ENCODE data around the gene CLPTM1. TPM values are rescaled to one million over a fixed set of nuclear protein-coding genes. Genes with fewer than 3 reads are reported as not detected.

Gene CLPTM1
- polyA plus RNA-seq, 1 donor (not counting 4 experiments of a cell fraction or from before 2014, with no cell fraction given), result 44.6 TPM

DNA sequence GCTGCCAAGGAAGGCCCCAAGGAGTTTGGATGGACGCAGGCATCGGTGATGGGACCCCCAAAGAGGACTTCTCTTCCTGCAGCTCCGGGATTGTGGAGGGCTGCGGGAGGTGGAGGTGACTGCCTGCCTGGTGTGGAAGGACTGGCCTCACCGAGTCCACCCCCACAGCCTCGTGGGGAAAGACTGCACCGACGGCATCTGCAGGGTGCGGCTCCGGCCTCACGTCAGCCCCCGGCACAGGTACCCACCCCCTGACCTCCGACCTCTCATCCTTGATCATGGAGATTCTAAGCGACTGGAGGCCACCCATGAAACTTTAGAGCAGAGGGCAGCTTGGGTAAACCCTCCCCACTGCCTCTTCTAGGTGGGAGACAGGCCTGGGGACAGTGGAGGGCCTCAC lies 66.8 kb downstream of the CLPTM1 start:
- Histone ChIP-seq H3K4me2 (ENCODE audit: control insufficient read depth, extremely low read depth, insufficient read depth, low read depth, low read length) (no peak overlapping the region), H3K4me1 (ENCODE audit: control insufficient read depth, extremely low read depth, insufficient read depth, low read length) (no peaks in the 10 kb centered on the region), H3K9me3 (ENCODE audit: control insufficient read depth, low read depth, low read length) (no peaks in the 10 kb centered on the region), H3K27me3 (ENCODE audit: control insufficient read depth, extremely low read depth, insufficient read depth, low read length) (no peaks in the 10 kb centered on the region), H3K27ac (ENCODE audit: control insufficient read depth, insufficient read depth, low read length) (no peak overlapping the region), H3K36me3 (ENCODE audit: control insufficient read depth in 2 of 2, extremely low read depth in 1 of 2, insufficient read depth in 2 of 2, low read length in 2 of 2) (peaks cover 2 to 3% of the 10 kb centered on the region in 2 experiments), H2AFZ (ENCODE audit: control insufficient read depth, low read length) (no peak overlapping the region), H3K4me3 (ENCODE audit: control insufficient read depth in 2 of 3, extremely low read depth in 1 of 3, insufficient read depth in 2 of 3, low read depth in 1 of 3, low read length in 3 of 3) (no peak overlapping the region), H3K9me1 (ENCODE audit: control insufficient read depth, extremely low read depth, insufficient read depth, low read length) (no peaks in the 10 kb centered on the region), H3K79me2 (ENCODE audit: control insufficient read depth, insufficient read depth, low read length) (no peaks in the 10 kb centered on the region), H4K20me1 (ENCODE audit: control insufficient read depth, extremely low read depth, insufficient read depth, low read length) (no peaks in the 10 kb centered on the region), H3K9ac (ENCODE audit: control insufficient read depth, extremely low read depth, insufficient read depth, low read length) (no peak overlapping the region)
- DNase-seq (ENCODE audit: low read depth, low spot score) (no peak), FAIRE-seq (no peak)
- TF ChIP-seq, protein P1, sequence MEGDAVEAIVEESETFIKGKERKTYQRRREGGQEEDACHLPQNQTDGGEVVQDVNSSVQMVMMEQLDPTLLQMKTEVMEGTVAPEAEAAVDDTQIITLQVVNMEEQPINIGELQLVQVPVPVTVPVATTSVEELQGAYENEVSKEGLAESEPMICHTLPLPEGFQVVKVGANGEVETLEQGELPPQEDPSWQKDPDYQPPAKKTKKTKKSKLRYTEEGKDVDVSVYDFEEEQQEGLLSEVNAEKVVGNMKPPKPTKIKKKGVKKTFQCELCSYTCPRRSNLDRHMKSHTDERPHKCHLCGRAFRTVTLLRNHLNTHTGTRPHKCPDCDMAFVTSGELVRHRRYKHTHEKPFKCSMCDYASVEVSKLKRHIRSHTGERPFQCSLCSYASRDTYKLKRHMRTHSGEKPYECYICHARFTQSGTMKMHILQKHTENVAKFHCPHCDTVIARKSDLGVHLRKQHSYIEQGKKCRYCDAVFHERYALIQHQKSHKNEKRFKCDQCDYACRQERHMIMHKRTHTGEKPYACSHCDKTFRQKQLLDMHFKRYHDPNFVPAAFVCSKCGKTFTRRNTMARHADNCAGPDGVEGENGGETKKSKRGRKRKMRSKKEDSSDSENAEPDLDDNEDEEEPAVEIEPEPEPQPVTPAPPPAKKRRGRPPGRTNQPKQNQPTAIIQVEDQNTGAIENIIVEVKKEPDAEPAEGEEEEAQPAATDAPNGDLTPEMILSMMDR (optimal IDR thresholded peaks at IDR 0.05 in 1 of 3, IDR thresholded peaks at IDR 0.05 in 1 of 3, conservative IDR thresholded peaks at IDR 0.05 in 1 of 3; ENCODE audit: extremely low read depth in 1 of 3, insufficient read depth in 2 of 3, low read length in 3 of 3), result no peak
- no peak for TF ChIP-seq EZH2 (IDR thresholded peaks at IDR 0.05; ENCODE audit: low read length)
- dilution Hi-C loops (cut with MboI; ENCODE audit: extremely low pct_ligation_motif_present, low sequenced_read_pairs), result no loop called here

DNA sequence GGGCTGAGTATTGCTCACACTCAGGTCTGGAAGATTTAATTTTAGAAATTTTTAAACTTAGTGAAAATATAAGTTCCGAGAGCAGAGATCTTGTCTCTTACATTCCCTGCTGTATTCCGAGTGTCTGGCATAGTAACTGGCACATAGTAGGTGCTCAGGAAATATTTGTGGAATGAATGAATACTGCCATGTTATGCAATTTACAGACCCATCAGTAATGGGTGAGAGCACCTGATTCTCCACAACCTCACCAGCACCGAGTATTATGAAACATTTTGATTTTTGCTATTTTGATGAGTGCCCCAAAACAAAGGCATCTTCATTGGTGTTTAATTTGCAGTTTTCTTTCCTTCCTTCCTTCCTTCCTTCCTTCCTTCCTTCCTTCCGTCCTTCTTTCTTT lies 67.9 kb downstream of the CLPTM1 start:
- DNase-seq (ENCODE audit: low read depth, low spot score) (no peak), FAIRE-seq (no peak)
- Histone ChIP-seq H3K4me3 (ENCODE audit: control insufficient read depth in 2 of 3, extremely low read depth in 1 of 3, insufficient read depth in 2 of 3, low read depth in 1 of 3, low read length in 3 of 3) (no peak overlapping the region), H3K79me2 (ENCODE audit: control insufficient read depth, insufficient read depth, low read length) (no peaks in the 10 kb centered on the region), H3K9me1 (ENCODE audit: control insufficient read depth, extremely low read depth, insufficient read depth, low read length) (no peaks in the 10 kb centered on the region), H3K36me3 (ENCODE audit: control insufficient read depth in 2 of 2, extremely low read depth in 1 of 2, insufficient read depth in 2 of 2, low read length in 2 of 2) (peaks cover 2 to 3% of the 10 kb centered on the region in 2 experiments), H3K4me2 (ENCODE audit: control insufficient read depth, extremely low read depth, insufficient read depth, low read depth, low read length) (no peak overlapping the region), H3K9me3 (ENCODE audit: control insufficient read depth, low read depth, low read length) (no peaks in the 10 kb centered on the region), H3K27ac (ENCODE audit: control insufficient read depth, insufficient read depth, low read length) (no peak overlapping the region), H3K9ac (ENCODE audit: control insufficient read depth, extremely low read depth, insufficient read depth, low read length) (no peak overlapping the region), H4K20me1 (ENCODE audit: control insufficient read depth, extremely low read depth, insufficient read depth, low read length) (no peaks in the 10 kb centered on the region), H2AFZ (ENCODE audit: control insufficient read depth, low read length) (no peak overlapping the region), H3K27me3 (ENCODE audit: control insufficient read depth, extremely low read depth, insufficient read depth, low read length) (no peaks in the 10 kb centered on the region), H3K4me1 (ENCODE audit: control insufficient read depth, extremely low read depth, insufficient read depth, low read length) (no peaks in the 10 kb centered on the region)
- dilution Hi-C loops (cut with MboI; ENCODE audit: extremely low pct_ligation_motif_present, low sequenced_read_pairs), result no loop called here
- TF ChIP-seq, protein P1 (optimal IDR thresholded peaks at IDR 0.05 in 1 of 3, IDR thresholded peaks at IDR 0.05 in 1 of 3, conservative IDR thresholded peaks at IDR 0.05 in 1 of 3; ENCODE audit: extremely low read depth in 1 of 3, insufficient read depth in 2 of 3, low read length in 3 of 3), result no peak
- no peak for TF ChIP-seq EZH2 (IDR thresholded peaks at IDR 0.05; ENCODE audit: low read length)

All from keratinocyte (primary cell).